GM18502 (cell line): ENCODE data around the gene USH1G.
"Not testable (repeated sequence)": the region's sequence is repeated elsewhere in the genome, so short reads cannot be mapped to it uniquely, and the experiment has no call there.

Source experiments
- ATAC-seq: cut with Tn5 transposase; IDR thresholded peaks from one replicate; pipeline ENCODE4 v1.9.1; 2021; ENCODE audit warnings: mild to moderate bottlenecking; ENCODE audit not compliant: unreplicated experiment, poor library complexity

USH1G gene

GRCh38 chr17:74922694-74923537 lies at the start of gene USH1G:
TSS of gene USH1G (minus strand) at chr17:74923255. CDS start at chr17:74923073, 182 bp downstream.
- ATAC-seq = no peak

GRCh38 chr17:74972107-74972972 lies 49.3 kb upstream of the USH1G start, which contains the start of gene HID1:
TSS of gene HID1 (minus strand) at chr17:74972759. CDS start at chr17:74972656, 103 bp downstream.
- ATAC-seq = no peak

GRCh38 chr17:74971842-74972106 lies 48.7 kb upstream of the USH1G start:
- no peak for ATAC-seq

GRCh38 chr17:74971069-74971841 lies 48.2 kb upstream of the USH1G start:
- ATAC-seq = no peak

GRCh38 chr17:74970395-74970794 lies 47.3 kb upstream of the USH1G start:
- no peak for ATAC-seq

GRCh38 chr17:74969501-74969900 lies 46.4 kb upstream of the USH1G start:
- not testable (repeated sequence) for ATAC-seq

GRCh38 chr17:74968361-74968780 lies 45.3 kb upstream of the USH1G start:
- ATAC-seq = no peak

GRCh38 chr17:74964988-74965622 lies 42.0 kb upstream of the USH1G start:
- ATAC-seq = no peak

GRCh38 chr17:74964246-74964761 lies 41.2 kb upstream of the USH1G start:
- no peak for ATAC-seq

GRCh38 chr17:74963656-74964055 lies 40.6 kb upstream of the USH1G start:
- ATAC-seq = no peak

GRCh38 chr17:74962622-74963394 lies 39.8 kb upstream of the USH1G start:
- no peak for ATAC-seq

GRCh38 chr17:74961657-74962350 lies 38.7 kb upstream of the USH1G start:
- ATAC-seq = no peak

- ATAC-seq = no peak
Observed at GRCh38 chr17:74960570-74961342, 37.7 kb upstream of the USH1G start.

- ATAC-seq = no peak
Observed at GRCh38 chr17:74959826-74960515, 36.9 kb upstream of the USH1G start.

- ATAC-seq = no peak
Observed at GRCh38 chr17:74957935-74958740, 35.1 kb upstream of the USH1G start.

GRCh38 chr17:74956093-74956492 lies 33.0 kb upstream of the USH1G start:
- ATAC-seq = no peak
